K562 (cell line): ENCODE results near the gene PRKAR1B. TPM values are rescaled to one million over a fixed set of nuclear protein-coding genes. Genes with fewer than 3 reads are reported as not detected.

Experiments
- ELF4 ChIP-seq: fragments of 450-650 bp; formaldehyde crosslinking; IDR thresholded peaks from 2 replicates; pipeline ENCODE4 v1.4.0; 2022; ENCODE audit warnings: missing genetic modification characterization
- GTF2E2 ChIP-seq: fragments of 200-800 bp; sonication (Bioruptor generic); IDR thresholded peaks from 2 replicates; pipeline ENCODE4 v1.6.1; 2016; ENCODE audit warnings: missing genetic modification characterization, missing compliant biosample characterization
- MNT ChIP-seq, 2 experiments: fragments of 450-650 bp; conservative IDR thresholded peaks; 2 replicates each; pipeline ENCODE4 v1.6.1; 2017; ENCODE audit warnings: mild to moderate bottlenecking in 2 of 2, moderate library complexity in 2 of 2
- NCOA1 ChIP-seq: fragments of 450-650 bp; IDR thresholded peaks from 2 replicates; pipeline ENCODE4 v1.6.1; 2016; ENCODE audit warnings: low read depth
- NR3C1 ChIP-seq: sonication (generic); formaldehyde crosslinking; IDR thresholded peaks from 2 replicates; pipeline ENCODE4 v1.8.1; 2022; ENCODE audit warnings: missing genetic modification reagents
- PML ChIP-seq: IDR thresholded peaks from 2 replicates; pipeline ENCODE4 v1.6.1; 2012; ENCODE audit warnings: low read length, inconsistent platforms
- PTTG1 ChIP-seq: fragments of 450-650 bp; IDR thresholded peaks from 2 replicates; pipeline ENCODE4 v1.6.1; 2016; ENCODE audit warnings: low read depth, mild to moderate bottlenecking, missing genetic modification characterization, missing compliant biosample characterization
- PYGO2 ChIP-seq: fragments of 450-650 bp; IDR thresholded peaks from 2 replicates; pipeline ENCODE4 v1.6.1; 2016; ENCODE audit warnings: mild to moderate bottlenecking, missing genetic modification characterization, moderate library complexity, missing compliant biosample characterization
- RBM22 ChIP-seq: fragments of 200-400 bp; formaldehyde crosslinking; IDR thresholded peaks from 2 replicates; pipeline ENCODE4 v1.6.1; 2018; ENCODE audit warnings: low read length, low read depth; ENCODE audit not compliant: poor library complexity, severe bottlenecking
- SMARCC2 ChIP-seq: fragments of 450-650 bp; IDR thresholded peaks from 2 replicates; pipeline ENCODE4 v1.6.1; 2017; ENCODE audit warnings: antibody characterized with exemption, moderate library complexity, mild to moderate bottlenecking, low read depth
- ZBTB26 ChIP-seq: fragments of 450-650 bp; formaldehyde crosslinking; IDR thresholded peaks from 2 replicates; pipeline ENCODE4 v1.4.0; 2022; ENCODE audit warnings: missing genetic modification characterization
- ZNF212 ChIP-seq: fragments of 450-650 bp; formaldehyde crosslinking; IDR thresholded peaks from 2 replicates; pipeline ENCODE4 v1.4.0; 2020; ENCODE audit warnings: mild to moderate bottlenecking
- polyA plus RNA-seq, 8 experiments: library from polyadenylated mRNA; depleted of rRNA in 4 of 8; stranded (reverse) in 5 of 8; unstranded in 3 of 8; fragments of >200 nt; fragmentation: Nextera tagmentation in 2 of 8; fragmentation: Illumina TruSeq in 1 of 8; extraction: Ambion mirVana in 2 of 8; extraction: Trizol in 1 of 8; gene quantifications; 2 replicates each; pipeline versions ENCODE4 v1.2.1 to v1.2.3, GENCODE V29; 2011 to 2014; ENCODE audit warnings: inconsistent platforms in 1 of 8, missing spikeins in 1 of 8
- total RNA-seq, 7 experiments: library from RNA; depleted of rRNA in 6 of 7; stranded (reverse); fragments of >200 nt in 6 of 7; fragmentation: Illumina TruSeq in 2 of 7; extraction: Trizol in 2 of 7; gene quantifications; 2 replicates each; pipeline versions ENCODE4 v1.2.1 to v1.2.3, GENCODE V29; 2011 to 2021; ENCODE audit warnings: low replicate concordance in 1 of 7
- TF ChIP-seq, protein P1 (sequence below): IDR thresholded peaks from 2 replicates; pipeline ENCODE4 v1.6.1; 2012; ENCODE audit warnings: low read depth, low read length, improper control_type of control experiment, borderline replicate concordance
- TF ChIP-seq, protein P2 (sequence below), 2 experiments: fragments of 450-650 bp; formaldehyde crosslinking in 1 of 2; IDR thresholded peaks; 2 replicates each; pipeline versions ENCODE4 v1.4.0 to v1.6.1; 2014 to 2020; ENCODE audit warnings: mild to moderate bottlenecking in 2 of 2, borderline replicate concordance in 1 of 2, low read depth in 1 of 2

The PRKAR1B gene
- total and polyA plus RNA-seq, 9 of the 15 experiments (the other 6 are each of a cell fraction or from before 2014, with no cell fraction given), result 0.99 to 30.5 (median 12.7) TPM

- TF ChIP-seq NCOA1 (no peak), RBM22 (no peak), PML (no peak), NR3C1 (CRISPR knock-in tag) (no peak), ZNF212 (CRISPR knock-in tag) (no peak), PYGO2 (tag) (no peak), SMARCC2 (no peak), MNT (conservative IDR thresholded peaks at IDR 0.05) (peak in 1 of 2 experiments; percentile 62; a peak in 1 of 4 replicates), PTTG1 (tag) (no peak), ELF4 (CRISPR knock-in tag) (no peak), GTF2E2 (tag) (0 out of 2 replicates have a peak, but pooled peaks have one; percentile 32), ZBTB26 (CRISPR knock-in tag) (no peak)
- TF ChIP-seq, protein P1, sequence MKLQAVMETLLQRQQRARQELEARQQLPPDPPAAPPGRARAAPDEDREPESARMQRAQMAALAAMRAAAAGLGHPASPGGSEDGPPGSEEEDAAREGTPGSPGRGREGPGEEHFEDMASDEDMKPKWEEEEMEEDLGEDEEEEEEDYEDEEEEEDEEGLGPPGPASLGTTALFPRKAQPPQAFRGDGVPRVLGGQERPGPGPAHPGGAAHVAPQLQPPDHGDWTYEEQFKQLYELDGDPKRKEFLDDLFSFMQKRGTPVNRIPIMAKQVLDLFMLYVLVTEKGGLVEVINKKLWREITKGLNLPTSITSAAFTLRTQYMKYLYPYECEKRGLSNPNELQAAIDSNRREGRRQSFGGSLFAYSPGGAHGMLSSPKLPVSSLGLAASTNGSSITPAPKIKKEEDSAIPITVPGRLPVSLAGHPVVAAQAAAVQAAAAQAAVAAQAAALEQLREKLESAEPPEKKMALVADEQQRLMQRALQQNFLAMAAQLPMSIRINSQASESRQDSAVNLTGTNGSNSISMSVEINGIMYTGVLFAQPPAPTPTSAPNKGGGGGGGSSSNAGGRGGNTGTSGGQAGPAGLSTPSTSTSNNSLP, result no peak
- TF ChIP-seq, protein P2, sequence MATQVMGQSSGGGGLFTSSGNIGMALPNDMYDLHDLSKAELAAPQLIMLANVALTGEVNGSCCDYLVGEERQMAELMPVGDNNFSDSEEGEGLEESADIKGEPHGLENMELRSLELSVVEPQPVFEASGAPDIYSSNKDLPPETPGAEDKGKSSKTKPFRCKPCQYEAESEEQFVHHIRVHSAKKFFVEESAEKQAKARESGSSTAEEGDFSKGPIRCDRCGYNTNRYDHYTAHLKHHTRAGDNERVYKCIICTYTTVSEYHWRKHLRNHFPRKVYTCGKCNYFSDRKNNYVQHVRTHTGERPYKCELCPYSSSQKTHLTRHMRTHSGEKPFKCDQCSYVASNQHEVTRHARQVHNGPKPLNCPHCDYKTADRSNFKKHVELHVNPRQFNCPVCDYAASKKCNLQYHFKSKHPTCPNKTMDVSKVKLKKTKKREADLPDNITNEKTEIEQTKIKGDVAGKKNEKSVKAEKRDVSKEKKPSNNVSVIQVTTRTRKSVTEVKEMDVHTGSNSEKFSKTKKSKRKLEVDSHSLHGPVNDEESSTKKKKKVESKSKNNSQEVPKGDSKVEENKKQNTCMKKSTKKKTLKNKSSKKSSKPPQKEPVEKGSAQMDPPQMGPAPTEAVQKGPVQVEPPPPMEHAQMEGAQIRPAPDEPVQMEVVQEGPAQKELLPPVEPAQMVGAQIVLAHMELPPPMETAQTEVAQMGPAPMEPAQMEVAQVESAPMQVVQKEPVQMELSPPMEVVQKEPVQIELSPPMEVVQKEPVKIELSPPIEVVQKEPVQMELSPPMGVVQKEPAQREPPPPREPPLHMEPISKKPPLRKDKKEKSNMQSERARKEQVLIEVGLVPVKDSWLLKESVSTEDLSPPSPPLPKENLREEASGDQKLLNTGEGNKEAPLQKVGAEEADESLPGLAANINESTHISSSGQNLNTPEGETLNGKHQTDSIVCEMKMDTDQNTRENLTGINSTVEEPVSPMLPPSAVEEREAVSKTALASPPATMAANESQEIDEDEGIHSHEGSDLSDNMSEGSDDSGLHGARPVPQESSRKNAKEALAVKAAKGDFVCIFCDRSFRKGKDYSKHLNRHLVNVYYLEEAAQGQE (IDR thresholded peaks at IDR 0.05; ENCODE audit: borderline replicate concordance), result peak; percentile 50
- TF ChIP-seq, protein P2 (CRISPR knock-in tag; IDR thresholded peaks at IDR 0.05; ENCODE audit: low read depth), result no peak
Measured at GRCh38 chr7:522071-522950, 204.8 kb downstream of the PRKAR1B start (continued).
